DND-41 (cell line): Measurements from ENCODE around the gene JOSD2.

Source experiments
- ATAC-seq: fragments of 200-7000 bp; cut with Tn5 transposase; 3 replicates; pipeline ENCODE4 v1.9.1; 2021; ENCODE audit warnings: low read depth; ENCODE audit not compliant: insufficient read depth
- DNase-seq: peaks from one replicate; pipeline ENCODE4 v3.0.0-alpha.2; 2020
- H2AFZ ChIP-seq: 2 replicates; pipeline ENCODE4 v1.6.0; 2012; ENCODE audit warnings: low read depth, low read length
- H3K27ac ChIP-seq: 2 replicates; pipeline ENCODE4 v1.5.1; 2012; ENCODE audit warnings: low read length, inconsistent platforms
- H3K27me3 ChIP-seq: fragments of 200-600 bp; sonication (generic); 2 replicates; pipeline ENCODE4 v1.6.0; 2012; ENCODE audit warnings: low read length, mild to moderate bottlenecking, inconsistent platforms; ENCODE audit not compliant: insufficient read depth, poor library complexity
- H3K36me3 ChIP-seq: 2 replicates; pipeline ENCODE4 v1.5.1; 2012; ENCODE audit warnings: low read length, inconsistent platforms; ENCODE audit not compliant: insufficient read depth
- H3K4me1 ChIP-seq: 2 replicates; pipeline ENCODE4 v1.5.1; 2012; ENCODE audit warnings: mild to moderate bottlenecking, low read length; ENCODE audit not compliant: insufficient read depth
- H3K4me2 ChIP-seq: 2 replicates; pipeline ENCODE4 v1.6.0; 2012; ENCODE audit warnings: mild to moderate bottlenecking, moderate library complexity, low read length, inconsistent platforms; ENCODE audit not compliant: insufficient read depth
- H3K4me3 ChIP-seq, 2 experiments: fragments of 200-600 bp in 1 of 2; shearing (Covaris generic) in 1 of 2; 2 replicates each; pipeline ENCODE4 v1.5.1; 2012 to 2016; ENCODE audit warnings: inconsistent platforms in 2 of 2, low read length in 2 of 2, mild to moderate bottlenecking in 2 of 2, low read depth in 1 of 2, moderate library complexity in 1 of 2
- H3K79me2 ChIP-seq: 2 replicates; pipeline ENCODE4 v1.6.0; 2012; ENCODE audit warnings: low read length, inconsistent platforms; ENCODE audit not compliant: insufficient read depth
- H3K9ac ChIP-seq: 2 replicates; pipeline ENCODE4 v1.6.0; 2012; ENCODE audit warnings: low read depth, mild to moderate bottlenecking, inconsistent platforms, low read length, moderate library complexity
- H3K9me3 ChIP-seq: 2 replicates; pipeline ENCODE4 v1.5.1; 2012; ENCODE audit warnings: low read length, moderate library complexity, mild to moderate bottlenecking, inconsistent platforms; ENCODE audit not compliant: insufficient read depth, severe bottlenecking
- H4K20me1 ChIP-seq: 2 replicates; pipeline ENCODE4 v1.6.0; 2012; ENCODE audit warnings: low read length; ENCODE audit not compliant: insufficient read depth
- CTCF ChIP-seq: IDR thresholded peaks from 2 replicates; pipeline ENCODE4 v1.5.1; 2012; ENCODE audit warnings: borderline replicate concordance, low read length, moderate library complexity, mild to moderate bottlenecking; ENCODE audit not compliant: poor library complexity, severe bottlenecking; ENCODE audit errors: extremely low read depth
- EZH2 ChIP-seq: IDR thresholded peaks from 3 replicates; pipeline ENCODE4 v1.6.1; 2012; ENCODE audit warnings: borderline replicate concordance, low read depth, mild to moderate bottlenecking, moderate library complexity, low read length, inconsistent platforms; ENCODE audit not compliant: severe bottlenecking

The JOSD2 gene

GRCh38 chr19:50517704-50518075 is 6.7 kb upstream of the JOSD2 start:
- Histone ChIP-seq H3K4me2 (no peak overlapping the region), H3K27me3 (no peaks in the 10 kb centered on the region), H3K4me3 (no peak overlapping the region), H3K9ac (no peak overlapping the region), H4K20me1 (no peaks in the 10 kb centered on the region), H3K9me3 (no peaks in the 10 kb centered on the region), H3K27ac (no peak overlapping the region), H3K36me3 (no peaks in the 10 kb centered on the region), H3K4me1 (no peaks in the 10 kb centered on the region), H2AFZ (no peak overlapping the region), H3K79me2 (no peaks in the 10 kb centered on the region)
- ATAC-seq: no peak
- TF ChIP-seq CTCF (no peak), EZH2 (no peak)
- no peak for DNase-seq

GRCh38 chr19:50516964-50517703 is 6.1 kb upstream of the JOSD2 start:
- H4K20me1 ChIP-seq: no peaks in the 10 kb centered on the region
- TF ChIP-seq EZH2: no peak
- TF ChIP-seq CTCF: no peak
- no peaks in the 10 kb centered on the region for H3K9me3 ChIP-seq
- no peaks in the 10 kb centered on the region for H3K79me2 ChIP-seq
- no peak overlapping the region for H3K27ac ChIP-seq
- no peaks in the 10 kb centered on the region for H3K36me3 ChIP-seq
- H3K4me2 ChIP-seq: no peak overlapping the region
- H3K4me1 ChIP-seq: peaks cover 3% of the 10 kb centered on the region
- no peak overlapping the region for H2AFZ ChIP-seq
- ATAC-seq (no peak), DNase-seq (no peak)
- H3K4me3 ChIP-seq: no peak overlapping the region
- H3K9ac ChIP-seq: no peak overlapping the region
- no peaks in the 10 kb centered on the region for H3K27me3 ChIP-seq

- ATAC-seq: no peak
These were observed 5.5 kb upstream of the JOSD2 start for GRCh38 chr19:50516456-50516855.

More at GRCh38 chr19:50516456-50516855, 5.5 kb upstream of the JOSD2 start:
- TF ChIP-seq CTCF: no peak
- TF ChIP-seq EZH2: no peak
- H3K4me3 ChIP-seq: no peak overlapping the region
- peaks cover 9% of the 10 kb centered on the region for H3K4me1 ChIP-seq
- no peak overlapping the region for H3K9ac ChIP-seq
- no peak overlapping the region for H3K27ac ChIP-seq
- H3K79me2 ChIP-seq: no peaks in the 10 kb centered on the region
- H2AFZ ChIP-seq: no peak overlapping the region
- no peaks in the 10 kb centered on the region for H3K9me3 ChIP-seq
- H4K20me1 ChIP-seq: no peaks in the 10 kb centered on the region
- H3K4me2 ChIP-seq: no peak overlapping the region
- no peaks in the 10 kb centered on the region for H3K36me3 ChIP-seq
- H3K27me3 ChIP-seq: no peaks in the 10 kb centered on the region
- DNase-seq: no peak
